ENCODE results near the gene MMP10.

The MMP10 gene

DNA sequence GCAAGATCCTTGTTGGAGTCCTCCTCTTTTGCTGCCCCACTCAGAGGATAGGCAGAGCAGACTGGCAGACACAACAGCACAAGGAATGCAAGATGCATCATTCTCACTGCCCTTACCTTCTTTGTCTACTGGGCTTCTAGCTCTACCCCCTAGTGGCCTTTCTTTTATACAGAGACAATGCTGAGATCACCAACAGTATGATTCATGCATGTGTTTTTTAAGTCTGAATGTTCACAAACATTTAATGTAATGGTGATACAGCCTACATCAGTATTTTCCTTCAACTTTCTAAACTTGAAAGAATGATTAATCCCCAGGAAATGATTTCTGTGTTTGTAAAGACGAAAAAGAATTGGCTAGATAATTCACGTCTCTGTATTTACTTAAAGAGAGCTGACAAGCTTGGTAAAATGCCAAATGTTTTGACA lies at the start of gene MMP10:
TSS of gene MMP10 (minus strand) at position 138 of the 428 bp plus-strand sequence. CDS start at position 101, 37 bp downstream.
- TF ChIP-seq GATA2 (IDR thresholded peaks at IDR 0.05; ENCODE audit: low read depth, low read length), result no peak
- TF ChIP-seq GATA3 (IDR thresholded peaks at IDR 0.05; ENCODE audit: low read depth, low read length), result no peak

DNA sequence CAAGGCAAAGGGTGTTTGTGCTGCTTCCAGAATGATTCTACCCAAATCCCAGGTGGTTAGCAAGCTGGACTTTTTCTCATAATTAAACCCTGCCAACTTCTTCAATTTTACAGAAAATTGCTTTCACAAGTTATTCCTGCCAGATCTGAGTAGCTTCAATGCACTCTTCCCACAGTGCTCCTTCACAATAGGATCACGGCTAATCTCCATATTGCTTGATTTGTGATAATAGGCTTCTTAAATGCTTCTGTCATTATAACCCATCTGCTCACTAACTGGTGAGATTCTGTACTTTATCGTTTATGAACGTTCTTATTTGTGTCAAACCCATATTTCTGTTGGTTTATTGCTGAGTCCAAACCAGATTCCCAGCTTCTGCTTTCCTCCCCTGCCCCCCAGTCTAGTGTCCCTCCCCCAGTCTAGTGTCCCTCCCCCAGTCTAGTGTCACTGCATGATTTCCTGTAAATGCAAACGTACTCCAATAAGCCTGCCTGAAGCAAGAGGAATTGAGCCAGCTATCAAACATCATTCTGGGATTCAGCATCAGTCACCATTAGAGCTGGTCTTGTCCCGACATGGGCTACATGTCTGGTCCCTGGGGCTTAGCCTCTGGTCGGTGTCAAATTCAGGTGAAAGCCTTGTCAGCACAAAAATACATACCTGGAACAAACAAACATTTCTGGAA lies 49.0 kb upstream of the MMP10 start:
- TF ChIP-seq GATA3 (IDR thresholded peaks at IDR 0.05; ENCODE audit: low read depth, low read length) (no peak), GATA2 (IDR thresholded peaks at IDR 0.05; ENCODE audit: low read depth, low read length) (no peak)

DNA sequence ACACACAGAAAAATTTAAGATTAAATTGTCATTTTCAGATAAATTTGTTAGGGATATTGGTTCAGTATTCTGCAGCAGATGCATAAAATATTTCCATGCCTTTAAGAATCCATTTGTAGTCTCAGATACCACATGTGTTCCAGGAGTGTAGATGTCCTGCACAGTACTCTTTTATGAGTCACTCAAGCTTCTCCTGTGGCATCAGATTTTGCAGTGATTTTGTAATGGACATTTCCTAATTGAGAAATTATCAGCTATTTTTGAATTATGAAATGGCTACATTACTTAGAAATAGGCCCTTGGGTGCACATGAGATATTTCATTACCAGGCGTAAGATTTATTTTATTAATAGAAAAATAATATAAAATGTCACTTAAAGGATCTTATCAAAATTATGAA lies 44.1 kb upstream of the MMP10 start:
- TF ChIP-seq GATA3 (IDR thresholded peaks at IDR 0.05; ENCODE audit: low read depth, low read length) (no peak), GATA2 (IDR thresholded peaks at IDR 0.05; ENCODE audit: low read depth, low read length) (no peak)

DNA sequence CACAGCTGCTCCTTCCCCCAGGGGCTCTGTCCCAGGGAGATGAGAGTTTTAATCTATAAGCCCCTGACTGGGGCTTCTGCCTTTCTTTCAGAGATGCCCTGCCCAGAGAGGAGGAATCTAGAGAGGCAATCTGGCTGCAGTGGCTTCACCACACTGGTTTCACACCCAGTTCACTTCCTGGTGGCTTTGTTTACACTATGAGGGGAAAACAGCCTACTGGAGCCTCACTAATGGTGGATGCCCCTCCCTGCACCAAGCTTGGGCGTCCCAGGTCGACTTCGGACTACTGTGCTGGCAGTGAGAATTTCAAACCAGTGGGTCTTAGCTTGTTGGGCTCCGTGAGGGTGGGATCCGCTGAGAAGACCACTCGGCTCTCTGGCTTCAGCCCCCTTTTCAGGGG lies 39.1 kb upstream of the MMP10 start:
- no peak for TF ChIP-seq GATA2 (IDR thresholded peaks at IDR 0.05; ENCODE audit: low read depth, low read length)
- TF ChIP-seq GATA3 (IDR thresholded peaks at IDR 0.05; ENCODE audit: low read depth, low read length), result no peak

DNA sequence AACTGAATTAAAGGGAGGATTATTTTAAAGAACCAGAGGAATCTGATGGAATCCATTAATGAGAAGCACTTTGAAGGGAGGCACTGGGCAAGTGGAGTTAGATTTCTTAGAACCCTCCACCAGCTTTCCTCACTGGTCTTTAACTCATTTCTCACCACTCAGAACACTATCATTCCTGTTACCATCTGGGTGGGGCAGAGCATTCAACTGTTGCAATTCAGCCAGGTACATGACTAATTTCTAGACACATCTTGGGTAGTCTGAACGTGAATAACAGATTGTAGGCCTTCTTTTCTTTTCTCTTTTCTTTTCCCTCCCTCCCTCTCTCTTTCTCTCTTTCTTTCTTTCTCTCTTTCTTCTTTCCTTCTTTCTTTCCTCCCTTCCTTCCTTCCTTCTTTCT lies 33.1 kb upstream of the MMP10 start:
- TF ChIP-seq GATA2 (IDR thresholded peaks at IDR 0.05; ENCODE audit: low read depth, low read length) (no peak), GATA3 (IDR thresholded peaks at IDR 0.05; ENCODE audit: low read depth, low read length) (no peak)

DNA sequence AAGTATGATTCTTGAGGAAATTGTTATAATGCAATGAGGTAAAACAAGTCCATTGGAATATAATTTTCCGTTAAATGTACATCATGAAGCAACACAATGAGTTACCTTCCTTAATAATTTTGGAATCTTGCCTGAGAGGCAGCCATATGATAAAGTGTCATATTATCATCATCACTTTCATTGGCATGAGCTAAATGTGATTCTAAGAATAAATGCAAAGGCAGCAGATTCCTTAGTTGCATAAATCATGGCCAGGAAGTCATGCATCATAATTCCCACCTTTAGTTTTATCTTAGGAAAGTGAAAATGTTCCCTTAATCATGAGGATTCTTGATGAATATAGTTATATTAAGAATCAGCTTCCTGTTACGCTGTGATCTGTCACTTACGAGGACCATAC lies 31.8 kb upstream of the MMP10 start:
- TF ChIP-seq GATA2 (IDR thresholded peaks at IDR 0.05; ENCODE audit: low read depth, low read length) (no peak), GATA3 (IDR thresholded peaks at IDR 0.05; ENCODE audit: low read depth, low read length) (no peak)

DNA sequence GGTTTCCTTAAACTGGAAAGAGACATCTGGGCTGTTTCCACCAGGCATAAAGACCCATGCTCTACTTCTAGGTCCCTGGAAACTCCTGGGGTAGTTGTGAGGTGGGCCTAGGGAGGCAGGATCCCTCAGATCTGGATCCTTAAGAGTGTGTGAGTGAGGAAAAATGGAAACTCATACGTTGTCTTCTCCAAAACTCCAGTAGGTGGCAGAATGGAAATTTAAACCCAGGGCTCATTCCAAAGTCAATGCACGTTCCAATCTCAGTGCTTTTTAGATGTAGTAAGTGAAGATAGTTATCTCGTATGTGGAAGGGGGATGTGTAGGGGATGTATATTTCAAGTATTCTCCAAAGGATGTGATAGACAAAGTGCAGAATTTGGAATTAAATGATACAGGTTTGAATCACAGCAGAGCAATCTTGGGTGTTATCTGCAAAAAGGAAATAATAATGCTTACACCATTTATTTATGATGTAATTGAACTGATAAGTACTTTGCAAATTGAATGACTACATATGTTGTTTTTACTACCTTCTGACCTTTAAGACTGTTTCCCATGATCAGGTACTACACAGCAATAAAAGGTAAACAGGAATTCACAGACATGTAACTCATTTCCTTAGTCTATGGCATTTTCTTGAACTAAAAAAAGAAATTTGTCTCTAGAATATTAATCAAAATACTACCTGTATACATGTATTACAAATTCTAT lies 30.7 kb upstream of the MMP10 start:
- TF ChIP-seq GATA2 (IDR thresholded peaks at IDR 0.05; ENCODE audit: low read depth, low read length), result no peak
- no peak for TF ChIP-seq GATA3 (IDR thresholded peaks at IDR 0.05; ENCODE audit: low read depth, low read length)

DNA sequence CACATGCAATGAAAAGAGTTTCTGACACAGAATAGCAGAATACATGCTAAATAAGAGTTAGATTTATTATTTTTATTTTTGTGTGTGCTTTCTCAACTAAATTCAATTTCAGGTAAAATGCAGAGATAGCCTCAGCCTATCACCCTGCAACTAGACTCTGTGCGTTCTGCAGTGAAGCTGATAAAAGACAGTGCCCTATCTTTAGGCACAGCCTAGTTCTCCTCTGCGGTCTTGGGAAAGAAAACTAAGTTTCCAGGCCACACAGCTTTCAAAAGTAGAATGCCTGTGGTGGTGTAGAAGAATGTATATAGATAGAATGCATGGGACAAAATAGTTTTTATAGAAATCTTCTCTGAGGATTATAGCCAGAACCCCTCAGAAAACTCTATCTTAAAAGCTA lies 29.5 kb upstream of the MMP10 start:
- TF ChIP-seq GATA3 (IDR thresholded peaks at IDR 0.05; ENCODE audit: low read depth, low read length) (no peak), GATA2 (IDR thresholded peaks at IDR 0.05; ENCODE audit: low read depth, low read length) (no peak)

DNA sequence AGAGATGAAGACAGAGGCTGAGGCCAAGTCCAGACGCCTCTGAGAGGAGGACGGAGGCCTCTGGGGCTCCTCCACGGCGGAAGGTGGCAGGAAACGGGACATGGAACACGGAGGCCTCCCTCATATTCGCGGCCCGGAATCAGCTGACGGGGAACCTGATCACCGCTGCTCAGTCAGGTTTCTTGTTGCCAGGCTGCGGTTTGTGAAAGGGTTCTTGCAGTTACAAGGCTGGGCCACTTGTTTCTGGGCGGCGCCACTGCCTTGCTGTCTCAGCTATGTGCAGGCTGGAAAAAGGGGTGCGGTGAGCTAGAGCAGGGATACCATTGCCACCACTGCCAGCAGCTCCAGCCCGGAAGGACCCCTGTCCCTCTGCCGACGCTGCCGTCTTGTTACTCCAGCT lies 27.5 kb upstream of the MMP10 start:
- no peak for TF ChIP-seq GATA2 (IDR thresholded peaks at IDR 0.05; ENCODE audit: low read depth, low read length)
- no peak for TF ChIP-seq GATA3 (IDR thresholded peaks at IDR 0.05; ENCODE audit: low read depth, low read length)

DNA sequence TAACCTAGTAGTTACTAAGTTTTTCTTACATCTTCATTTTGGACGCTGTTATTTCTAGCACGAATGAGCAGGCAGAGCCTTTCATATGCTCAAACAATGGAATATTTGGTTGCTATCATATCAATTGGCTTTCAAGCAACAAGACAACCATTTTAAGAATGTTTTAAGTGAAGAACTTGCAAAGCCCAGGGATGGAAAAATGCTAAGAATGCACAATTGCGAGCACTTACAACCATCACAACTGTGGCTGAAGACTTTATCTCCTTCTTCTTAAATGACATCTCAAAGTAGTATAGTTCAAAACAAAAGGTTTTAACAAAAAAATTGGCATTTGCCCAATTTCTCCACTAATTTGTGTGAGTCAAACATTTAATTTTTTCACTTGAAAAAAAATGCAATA lies 25.9 kb upstream of the MMP10 start:
- TF ChIP-seq GATA3 (IDR thresholded peaks at IDR 0.05; ENCODE audit: low read depth, low read length) (no peak), GATA2 (IDR thresholded peaks at IDR 0.05; ENCODE audit: low read depth, low read length) (no peak)

DNA sequence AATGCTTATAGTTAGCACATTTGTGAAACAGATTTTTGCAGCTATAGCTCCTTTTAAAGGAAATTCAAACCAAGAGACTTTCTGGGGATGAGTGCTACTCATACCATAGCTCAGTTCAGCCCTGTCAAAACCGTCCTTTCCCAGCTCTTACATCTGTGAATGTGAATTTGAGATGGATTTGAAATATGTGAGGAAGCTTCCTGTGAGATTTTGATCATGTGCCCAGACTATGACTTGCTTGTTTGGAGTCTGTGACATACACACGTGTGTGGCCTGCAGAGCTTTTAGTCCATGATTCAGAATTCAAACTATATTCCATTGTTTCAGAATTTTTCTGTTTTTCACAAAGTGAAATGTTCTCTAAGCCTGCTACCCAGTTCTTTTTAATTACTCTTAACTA lies 21.9 kb upstream of the MMP10 start:
- TF ChIP-seq GATA2 (IDR thresholded peaks at IDR 0.05; ENCODE audit: low read depth, low read length) (no peak), GATA3 (IDR thresholded peaks at IDR 0.05; ENCODE audit: low read depth, low read length) (no peak)

DNA sequence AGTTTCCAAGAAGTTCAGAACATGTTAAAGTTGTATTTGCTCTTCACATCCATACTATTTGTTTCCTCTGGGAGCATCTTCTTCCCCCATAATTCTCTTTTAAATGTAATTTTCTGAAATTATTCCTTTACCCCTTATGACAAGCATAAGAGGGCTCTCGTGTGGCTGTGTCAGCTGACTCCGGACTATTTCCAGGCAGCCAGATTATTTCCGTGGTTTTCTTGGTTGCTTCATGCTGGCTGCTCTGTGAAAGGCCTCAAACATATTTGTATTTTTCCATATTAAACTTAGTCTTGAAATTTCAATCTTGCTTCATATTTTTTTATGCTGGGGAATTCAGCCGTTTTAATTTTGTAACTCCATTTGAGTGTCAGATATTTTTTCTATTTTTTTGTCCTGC lies 20.3 kb upstream of the MMP10 start:
- no peak for TF ChIP-seq GATA2 (IDR thresholded peaks at IDR 0.05; ENCODE audit: low read depth, low read length)
- no peak for TF ChIP-seq GATA3 (IDR thresholded peaks at IDR 0.05; ENCODE audit: low read depth, low read length)

DNA sequence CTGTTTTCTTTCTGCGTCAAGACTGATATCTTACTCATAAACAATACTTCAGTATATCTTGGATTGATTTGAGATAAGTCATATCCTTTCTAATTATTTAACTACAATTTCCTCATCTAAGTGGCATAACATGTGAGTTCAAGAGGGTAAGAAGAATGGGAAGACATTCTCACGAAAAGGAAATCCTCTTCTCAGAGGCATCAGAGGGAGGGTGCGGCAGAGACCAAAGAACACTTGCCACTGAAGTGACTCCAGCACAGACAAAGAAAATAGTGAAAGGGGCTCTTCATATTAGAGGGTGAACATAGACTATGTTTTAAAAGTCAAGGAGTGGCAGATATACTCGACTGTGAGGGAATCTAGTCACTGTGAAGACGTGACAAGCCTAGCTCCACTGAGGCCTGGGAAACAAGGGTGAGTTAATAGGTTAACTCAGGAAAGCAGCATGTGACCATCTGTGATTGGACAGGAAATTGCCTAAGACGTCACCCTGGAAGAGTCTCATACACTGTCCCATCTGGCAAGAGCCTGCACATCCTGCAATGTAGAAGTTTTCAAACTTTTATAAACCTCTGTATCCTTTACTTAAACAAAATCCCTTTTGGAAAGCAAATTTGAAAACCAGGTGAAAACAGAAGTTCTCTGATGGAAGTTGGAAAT lies 19.4 kb upstream of the MMP10 start:
- no peak for TF ChIP-seq GATA3 (IDR thresholded peaks at IDR 0.05; ENCODE audit: low read depth, low read length)
- TF ChIP-seq GATA2 (IDR thresholded peaks at IDR 0.05; ENCODE audit: low read depth, low read length), result no peak

DNA sequence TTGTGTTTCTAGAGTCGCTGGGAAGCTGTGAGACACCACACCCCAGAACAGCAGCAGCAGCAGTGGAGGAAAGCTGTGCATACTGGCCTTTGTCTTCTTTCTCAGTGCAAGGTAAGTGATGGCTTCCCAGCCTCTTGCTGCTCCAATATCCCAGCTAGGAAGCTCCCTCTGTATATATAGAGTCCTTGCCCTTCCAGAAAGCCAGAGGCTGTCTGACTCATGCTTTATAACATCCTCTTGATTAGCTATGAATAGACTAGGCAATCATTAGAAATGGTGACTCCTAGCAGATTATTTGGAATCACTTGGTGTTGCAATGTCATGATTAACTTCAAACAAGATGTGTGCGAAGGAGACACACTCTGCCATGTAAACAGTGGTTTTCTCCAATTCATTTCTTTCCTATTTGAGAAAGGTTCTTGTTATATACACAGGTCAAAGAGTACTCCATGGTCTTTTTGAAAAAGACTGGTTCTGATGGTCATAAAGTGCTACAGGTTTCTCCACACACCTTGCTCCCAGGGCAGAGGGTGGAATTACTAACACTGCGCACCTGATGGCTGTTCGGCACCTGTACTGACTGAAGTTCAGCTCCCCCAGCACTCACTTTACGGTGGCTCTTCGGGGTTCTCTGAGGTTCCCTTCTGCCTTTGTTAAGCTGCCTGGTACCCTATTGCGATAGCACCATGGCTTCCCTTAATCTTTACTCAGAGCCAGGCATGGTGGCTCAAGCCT lies 17.8 kb upstream of the MMP10 start, which contains the start of gene MMP1:
TSS of gene MMP1 (minus strand) at position 149 of the 735 bp plus-strand sequence. CDS start at position 81, 68 bp downstream.
- TF ChIP-seq GATA2 (IDR thresholded peaks at IDR 0.05; ENCODE audit: low read depth, low read length), result no peak
- TF ChIP-seq GATA3 (IDR thresholded peaks at IDR 0.05; ENCODE audit: low read depth, low read length), result no peak
